K562 (cell line): ENCODE data around the gene GMDS. TPM values are rescaled to one million over a fixed set of nuclear protein-coding genes. Genes with fewer than 3 reads are reported as not detected.

ENCODE experiments used
- ATAC-seq: fragments of 200-7000 bp; cut with Tn5 transposase; 3 replicates; pipeline ENCODE4 v1.9.1; 2020; ENCODE audit warnings: moderate library complexity
- BruUV-seq: library from RNA; stranded (reverse); fragments of 400-500 nt; replicated peaks from 2 replicates; lab custom pipeline; 2021; lab: Mats Ljungman, UMichigan
- CTCF ChIA-PET: fragments of 300-600 bp; formaldehyde crosslinking; extraction: SDS; loops from one replicate; lab custom pipeline; 2021; ENCODE audit warnings: low intra/inter-chr PET ratio; lab: Yijun Ruan, JAX
- POLR2A ChIA-PET: fragments of 300-600, 350-650 bp; sonication (Branson Sonifier 250); formaldehyde crosslinking; extraction: SDS; loops from one replicate; lab custom pipeline; 2021; ENCODE audit warnings: antibody characterized with exemption, inconsistent platforms; lab: Yijun Ruan, JAX
- DNase-seq, 4 experiments: peaks; one replicate each; pipeline versions ENCODE4 v3.0.0 to v3.0.0-alpha.2; 2011 to 2018; ENCODE audit warnings: low spot score in 3 of 4, mixed read lengths in 3 of 4; ENCODE audit errors: extremely low read depth in 1 of 4
- FAIRE-seq: peaks from 2 replicates; lab custom pipeline; 2011; peaks lifted over from hg19 to GRCh38; lab: Jason Lieb, UNC
- H2AFZ ChIP-seq: 2 replicates; pipeline ENCODE4 v1.6.0; 2011; ENCODE audit warnings: low read depth, low read length, control low read depth, inconsistent platforms
- H3K27ac ChIP-seq: fragments of 200-600 bp; 3 replicates; pipeline ENCODE4 v1.8.0; 2011; ENCODE audit warnings: low read depth, mild to moderate bottlenecking, control low read depth, inconsistent platforms, low read length, moderate library complexity, mixed read lengths; ENCODE audit errors: extremely low read depth
- H3K27me3 ChIP-seq, 2 experiments: fragments of 300-600 bp in 1 of 2; 2 replicates in 1 of 2; 3 replicates in 1 of 2; pipeline versions ENCODE4 v1.6.0 to v1.8.0; 2011; ENCODE audit warnings: inconsistent platforms in 2 of 2, low read length in 2 of 2, mild to moderate bottlenecking in 1 of 2, mixed read lengths in 1 of 2, moderate library complexity in 1 of 2; ENCODE audit not compliant: control insufficient read depth in 2 of 2, insufficient read depth in 2 of 2
- H3K36me3 ChIP-seq: fragments of 300-600 bp; 3 replicates; pipeline ENCODE4 v1.8.0; 2011; ENCODE audit warnings: mild to moderate bottlenecking, low read length, inconsistent platforms; ENCODE audit not compliant: control insufficient read depth, insufficient read depth
- H3K4me1 ChIP-seq, 2 experiments: fragments of 200-600 bp in 1 of 2; replicated peaks in 1 of 2; 2 replicates in 1 of 2; 3 replicates in 1 of 2; pipeline versions ENCODE4 v1.5.1 to v1.8.0; 2011; ENCODE audit warnings: inconsistent platforms in 2 of 2, low read length in 2 of 2, mild to moderate bottlenecking in 1 of 2, mixed read lengths in 1 of 2, moderate library complexity in 1 of 2; ENCODE audit not compliant: control insufficient read depth in 2 of 2, insufficient read depth in 2 of 2
- H3K4me2 ChIP-seq: 2 replicates; pipeline ENCODE4 v1.6.1; 2011; ENCODE audit warnings: low read length, control low read depth, inconsistent platforms, mixed read lengths; ENCODE audit not compliant: insufficient read depth
- H3K4me3 ChIP-seq: fragments of 200-600 bp; sonication (generic), shearing (Covaris generic); 2 replicates; pipeline ENCODE4 v1.5.1; 2016; ENCODE audit warnings: control low read depth, inconsistent platforms
- H3K79me2 ChIP-seq: fragments of 200-600 bp; 3 replicates; pipeline ENCODE4 v1.8.0; 2011; ENCODE audit warnings: low read length, inconsistent platforms; ENCODE audit not compliant: control insufficient read depth, insufficient read depth
- H3K9ac ChIP-seq, 2 experiments: 2 replicates each; pipeline versions ENCODE4 v1.6.0 to v1.6.1; 2011; ENCODE audit warnings: low read depth in 2 of 2, low read length in 2 of 2, control low read depth in 1 of 2, inconsistent platforms in 1 of 2, mild to moderate bottlenecking in 1 of 2, mixed read lengths in 1 of 2; ENCODE audit not compliant: insufficient read depth in 1 of 2
- H3K9me1 ChIP-seq: one replicate; pipeline ENCODE4 v1.6.0; 2011; ENCODE audit warnings: inconsistent platforms, mild to moderate bottlenecking, low read length, moderate library complexity; ENCODE audit not compliant: control insufficient read depth, insufficient read depth
- H3K9me3 ChIP-seq: replicated peaks from 2 replicates; pipeline ENCODE4 v1.5.1; 2011; ENCODE audit warnings: low read depth, low read length, inconsistent platforms; ENCODE audit not compliant: control insufficient read depth, insufficient read depth
- H4K20me1 ChIP-seq: replicated peaks from 2 replicates; pipeline ENCODE4 v1.6.1; 2011; ENCODE audit warnings: low read length, inconsistent platforms, mixed read lengths; ENCODE audit not compliant: control insufficient read depth, insufficient read depth
- ELF1 ChIP-seq: fragments of 200-800 bp; sonication (Bioruptor generic); IDR thresholded peaks from 2 replicates; pipeline ENCODE4 v1.6.1; 2016; ENCODE audit warnings: missing genetic modification characterization, missing compliant biosample characterization
- MAFG ChIP-seq: fragments of 450-650 bp; conservative IDR thresholded peaks from 2 replicates; pipeline ENCODE4 v1.6.1; 2016; ENCODE audit warnings: missing genetic modification characterization, missing compliant biosample characterization
- NELFE ChIP-seq: IDR thresholded peaks from 2 replicates; pipeline ENCODE4 v1.6.1; 2011; ENCODE audit warnings: mild to moderate bottlenecking; ENCODE audit not compliant: insufficient read depth, insufficient read length
- NFE2 ChIP-seq: IDR thresholded peaks from 2 replicates; pipeline ENCODE4 v1.6.1; 2014; ENCODE audit warnings: antibody characterized with exemption, low read depth
- PYGO2 ChIP-seq: fragments of 450-650 bp; IDR thresholded peaks from 2 replicates; pipeline ENCODE4 v1.6.1; 2016; ENCODE audit warnings: mild to moderate bottlenecking, missing genetic modification characterization, moderate library complexity, missing compliant biosample characterization
- ZBED1 ChIP-seq: IDR thresholded peaks from 2 replicates; pipeline ENCODE4 v1.6.1; 2014
- ZNF274 ChIP-seq: IDR thresholded peaks from 2 replicates; pipeline ENCODE4 v1.6.1; 2011; ENCODE audit warnings: low read depth, mild to moderate bottlenecking, low read length, moderate library complexity, borderline replicate concordance
- ZNF780A ChIP-seq: fragments of 250-450 bp; sonication (Bioruptor Pico); IDR thresholded peaks from 2 replicates; pipeline ENCODE4 v1.5.0; 2021; ENCODE audit warnings: mild to moderate bottlenecking
- ZNF785 ChIP-seq: fragments of 250-450 bp; sonication (Bioruptor Pico); IDR thresholded peaks from 2 replicates; pipeline ENCODE4 v1.4.0; 2020; ENCODE audit warnings: mild to moderate bottlenecking
- WGBS: fragments of 100-300 bp; shearing (Covaris generic); methylation state at CpG from one replicate; pipeline ENCODE4 v1.1.6; 2016; ENCODE audit warnings: low coverage, mixed read lengths; ENCODE audit not compliant: insufficient coverage; ENCODE audit errors: missing lambda C conversion rate; 5-methylcytosine and 5-hydroxymethylcytosine counted together
- in situ Hi-C: fragments of 300-500 bp; cut with MboI; formaldehyde crosslinking; loops from 4 replicates; pipeline ENCODE4 v1.15.0; 2018; ENCODE audit warnings: inconsistent platforms, mixed read lengths
- intact Hi-C: fragments of 100-400 bp; cut with micrococcal nuclease; formaldehyde crosslinking; loops from 2 replicates; pipeline ENCODE4 v1.14.2; 2022
- polyA plus RNA-seq, 8 experiments: library from polyadenylated mRNA; depleted of rRNA in 4 of 8; stranded (reverse) in 5 of 8; unstranded in 3 of 8; fragments of >200 nt; fragmentation: Nextera tagmentation in 2 of 8; fragmentation: Illumina TruSeq in 1 of 8; extraction: Ambion mirVana in 2 of 8; extraction: Trizol in 1 of 8; gene quantifications; 2 replicates each; pipeline versions ENCODE4 v1.2.1 to v1.2.3, GENCODE V29; 2011 to 2014; ENCODE audit warnings: inconsistent platforms in 1 of 8, missing spikeins in 1 of 8
- total RNA-seq, 7 experiments: library from RNA; depleted of rRNA in 6 of 7; stranded (reverse); fragments of >200 nt in 6 of 7; fragmentation: Illumina TruSeq in 2 of 7; extraction: Trizol in 2 of 7; gene quantifications; 2 replicates each; pipeline versions ENCODE4 v1.2.1 to v1.2.3, GENCODE V29; 2011 to 2021; ENCODE audit warnings: low replicate concordance in 1 of 7

Gene GMDS
- total and polyA plus RNA-seq, 9 of the 15 experiments (the other 6 are each of a cell fraction or from before 2014, with no cell fraction given), result 0.48 to 31.8 (median 13.4) TPM

DNA sequence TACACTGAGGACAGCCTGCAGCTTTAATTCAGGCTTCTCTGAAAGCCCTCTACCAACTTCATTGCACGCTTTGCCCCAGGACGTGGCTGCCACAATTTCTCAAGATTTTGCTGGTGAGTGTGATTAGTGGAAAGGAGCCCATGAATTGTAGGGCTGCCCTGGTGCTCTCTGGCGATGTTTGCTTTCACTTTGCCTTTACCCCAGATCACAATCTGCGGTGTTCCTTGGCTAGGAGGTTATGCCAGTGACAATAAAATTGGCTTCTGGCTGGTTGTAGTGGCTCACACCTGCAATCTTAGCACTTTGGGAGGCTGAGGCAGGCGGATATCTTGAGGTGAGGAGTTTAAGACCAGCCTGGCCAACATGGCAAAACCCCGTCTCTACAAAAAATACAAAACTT is 496.4 kb downstream of the GMDS start:
- H3K4me1 ChIP-seq, result no peaks in the 10 kb centered on the region; a peak in 2 of 5 replicates
- no peak for TF ChIP-seq ZNF785 (CRISPR knock-in tag)
- no peak for TF ChIP-seq ZNF274
- no peak for TF ChIP-seq PYGO2
- TF ChIP-seq ELF1 (tag), result no peak
- TF ChIP-seq ZBED1, result no peak
- TF ChIP-seq ZNF780A (CRISPR knock-in tag), result no peak
- H3K79me2 ChIP-seq, result no peaks in the 10 kb centered on the region
- H3K27me3 ChIP-seq, result peaks cover 2 to 10% of the 10 kb centered on the region in 2 experiments; a peak in 1 of 5 replicates
- no peak overlapping the region for H3K27ac ChIP-seq
- no peak overlapping the region for H3K4me3 ChIP-seq
- H3K36me3 ChIP-seq, result no peaks in the 10 kb centered on the region
- FAIRE-seq (no peak), ATAC-seq (no peak), DNase-seq (no peak)
- ChIA-PET CTCF (no interaction called here), POLR2A (interaction anchor here (0.7 to 2.2 kb wide), 2 partner anchors 8 to 14 kb away, joined by 4 to 7 read pairs; no protein-coding TSS in a partner anchor)
- no peak overlapping the region for H2AFZ ChIP-seq
- H3K4me2 ChIP-seq, result no peak overlapping the region
- H3K9me1 ChIP-seq, result no peaks in the 10 kb centered on the region
- under 1% methylated on average over 6 of the region's 6 CpGs for WGBS
- BruUV-seq, result no TSS peak
- intact Hi-C loops (no loop called here), in situ Hi-C loops (no loop called here)
- H3K9ac ChIP-seq, result no peak overlapping the region
- no peaks in the 10 kb centered on the region for H4K20me1 ChIP-seq
- H3K9me3 ChIP-seq, result no peaks in the 10 kb centered on the region

GRCh38 chr6:1747531-1747930 is 497.9 kb downstream of the GMDS start:
- Histone ChIP-seq H3K4me1 (no peaks in the 10 kb centered on the region; a peak in 2 of 5 replicates), H3K9me1 (no peaks in the 10 kb centered on the region), H3K36me3 (no peaks in the 10 kb centered on the region), H3K4me3 (no peak overlapping the region), H2AFZ (no peak overlapping the region), H3K27ac (no peak overlapping the region), H3K4me2 (no peak overlapping the region), H4K20me1 (no peaks in the 10 kb centered on the region)
- DNase-seq, result no peak
- ChIA-PET POLR2A (interaction anchor here (1.5 to 2.2 kb wide), 2 partner anchors 13 to 24 kb away, joined by 3 to 7 read pairs; no protein-coding TSS in a partner anchor), CTCF (no interaction called here)
- BruUV-seq, result no TSS peak
- FAIRE-seq, result no peak
- no peak for ATAC-seq
- in situ Hi-C loops, result no loop called here
- peak; percentile 39; the same call in 1 of the 2 replicates for TF ChIP-seq MAFG (tag)
- TF ChIP-seq NELFE, result no peak
- peak; percentile 45 for TF ChIP-seq NFE2
- TF ChIP-seq, all 486 proteins: peak for 2
- H3K79me2 ChIP-seq, result no peaks in the 10 kb centered on the region
- H3K9ac ChIP-seq, result no peak overlapping the region
- intact Hi-C loops, result no loop called here
- H3K9me3 ChIP-seq, result no peaks in the 10 kb centered on the region
- H3K27me3 ChIP-seq, result peaks cover 2 to 10% of the 10 kb centered on the region in 2 experiments; a peak in 2 of 5 replicates
- WGBS, result under 1% methylated on average over 5 of the region's 5 CpGs
